ENCODE data around the gene TGFBR2. TPM values are rescaled to one million over a fixed set of nuclear protein-coding genes. Genes with fewer than 3 reads are reported as not detected.

Gene TGFBR2
- total RNA-seq, 6 donors from 2014 or later: 82.8 to 385 (median 285) TPM

DNA sequence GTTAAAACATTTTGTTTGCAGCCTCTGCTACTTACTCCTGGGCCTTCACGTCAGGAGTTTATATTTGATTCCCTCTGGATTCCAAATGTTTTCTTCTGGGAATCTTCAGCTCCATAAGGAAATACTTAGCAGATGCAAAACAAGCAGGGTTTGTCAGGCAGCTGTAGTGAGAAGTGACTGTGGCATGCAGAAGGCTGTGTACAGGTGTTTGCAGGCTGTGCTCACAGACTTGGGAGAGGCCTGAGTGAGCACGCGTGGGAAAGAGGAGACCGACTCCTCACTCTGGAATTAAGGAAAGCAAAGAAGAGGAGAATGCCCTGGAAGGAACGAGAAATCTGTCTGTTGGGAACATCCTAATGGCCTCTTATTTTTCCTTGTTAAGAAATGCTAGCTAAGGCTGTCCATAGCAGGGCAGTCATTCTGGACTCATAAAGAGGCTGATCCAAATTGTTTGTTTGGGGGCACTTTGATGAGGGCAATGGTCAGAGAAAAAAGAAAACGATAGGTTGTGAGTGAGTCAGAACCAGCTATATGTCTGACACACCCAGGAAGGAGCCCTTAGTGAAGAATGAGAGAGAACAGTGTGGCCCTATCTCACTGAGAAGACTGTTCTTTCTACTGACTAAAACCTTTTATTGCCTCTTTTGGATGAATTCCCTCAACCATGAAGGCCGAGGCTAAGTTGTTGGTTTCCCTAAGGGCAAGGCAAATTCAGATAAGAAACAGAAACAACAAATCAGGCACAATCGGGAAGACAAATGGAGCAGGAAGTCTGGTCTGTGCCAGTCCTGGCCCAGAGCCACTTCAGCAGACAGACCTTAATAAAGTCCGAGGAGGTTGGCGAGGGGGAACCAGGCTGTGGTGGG lies 82.6 kb downstream of the TGFBR2 start:
- no peaks in the 10 kb centered on the region for H3K27me3 ChIP-seq
- no peaks in the 10 kb centered on the region for H3K9me3 ChIP-seq
- peak overlapping the region; percentile 49 to 80 (median 68) for H3K27ac ChIP-seq
- H3K36me3 ChIP-seq: peaks cover 18 to 83% (median 24%) of the 10 kb centered on the region in 4 donors
- no peak overlapping the region for H3K4me3 ChIP-seq
- TF ChIP-seq, protein P1, sequence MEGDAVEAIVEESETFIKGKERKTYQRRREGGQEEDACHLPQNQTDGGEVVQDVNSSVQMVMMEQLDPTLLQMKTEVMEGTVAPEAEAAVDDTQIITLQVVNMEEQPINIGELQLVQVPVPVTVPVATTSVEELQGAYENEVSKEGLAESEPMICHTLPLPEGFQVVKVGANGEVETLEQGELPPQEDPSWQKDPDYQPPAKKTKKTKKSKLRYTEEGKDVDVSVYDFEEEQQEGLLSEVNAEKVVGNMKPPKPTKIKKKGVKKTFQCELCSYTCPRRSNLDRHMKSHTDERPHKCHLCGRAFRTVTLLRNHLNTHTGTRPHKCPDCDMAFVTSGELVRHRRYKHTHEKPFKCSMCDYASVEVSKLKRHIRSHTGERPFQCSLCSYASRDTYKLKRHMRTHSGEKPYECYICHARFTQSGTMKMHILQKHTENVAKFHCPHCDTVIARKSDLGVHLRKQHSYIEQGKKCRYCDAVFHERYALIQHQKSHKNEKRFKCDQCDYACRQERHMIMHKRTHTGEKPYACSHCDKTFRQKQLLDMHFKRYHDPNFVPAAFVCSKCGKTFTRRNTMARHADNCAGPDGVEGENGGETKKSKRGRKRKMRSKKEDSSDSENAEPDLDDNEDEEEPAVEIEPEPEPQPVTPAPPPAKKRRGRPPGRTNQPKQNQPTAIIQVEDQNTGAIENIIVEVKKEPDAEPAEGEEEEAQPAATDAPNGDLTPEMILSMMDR (IDR thresholded peaks at IDR 0.05): no peak
- TF ChIP-seq POLR2AphosphoS5 (IDR thresholded peaks at IDR 0.05): peak in 1 of 2 donors; percentile 29
- WGBS, 2 donors: 31 to 45% methylated on average over 10 of the region's 10 CpGs
- ATAC-seq (ENCODE audit: low FRiP score in 2 of 2) (no peak), DNase-seq (no peak)
- peaks cover 57 to 89% (median 77%) of the 10 kb centered on the region in 4 donors for H3K4me1 ChIP-seq

DNA sequence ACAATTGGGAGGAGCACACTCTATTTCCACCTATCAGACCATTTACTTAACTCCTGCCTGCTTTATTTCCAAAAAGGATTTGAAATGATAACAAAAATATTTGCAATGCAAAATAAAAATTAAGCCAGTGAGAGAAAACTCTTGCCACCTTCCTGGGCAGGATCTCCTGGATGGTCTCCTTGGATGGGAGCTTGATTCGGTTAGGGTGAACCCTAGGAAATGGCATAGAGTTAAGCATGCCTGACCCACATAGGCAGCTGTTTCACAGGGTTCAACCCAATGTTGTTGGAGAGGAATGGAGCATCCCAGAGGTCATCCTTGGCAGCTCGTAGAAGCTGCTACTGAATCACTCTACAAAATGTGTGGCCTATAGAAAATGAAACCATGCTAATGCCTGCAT lies 83.8 kb downstream of the TGFBR2 start:
- no peak overlapping the region for H3K4me3 ChIP-seq
- DNase-seq (no peak), ATAC-seq (ENCODE audit: low FRiP score in 2 of 2) (no peak)
- H3K9me3 ChIP-seq: no peaks in the 10 kb centered on the region
- no peaks in the 10 kb centered on the region for H3K27me3 ChIP-seq
- H3K4me1 ChIP-seq: peaks cover 45 to 77% (median 65%) of the 10 kb centered on the region in 4 donors
- peaks cover 18 to 92% (median 31%) of the 10 kb centered on the region in 4 donors for H3K36me3 ChIP-seq
- peak overlapping the region in 2 of 4 donors; percentile 76 to 80 for H3K27ac ChIP-seq
- TF ChIP-seq POLR2A (IDR thresholded peaks at IDR 0.05) (no peak), POLR2AphosphoS5 (IDR thresholded peaks at IDR 0.05) (no peak), EP300 (IDR thresholded peaks at IDR 0.05) (no peak)
- 79 to 89% methylated on average over 2 of the region's 2 CpGs for WGBS, 2 donors

DNA sequence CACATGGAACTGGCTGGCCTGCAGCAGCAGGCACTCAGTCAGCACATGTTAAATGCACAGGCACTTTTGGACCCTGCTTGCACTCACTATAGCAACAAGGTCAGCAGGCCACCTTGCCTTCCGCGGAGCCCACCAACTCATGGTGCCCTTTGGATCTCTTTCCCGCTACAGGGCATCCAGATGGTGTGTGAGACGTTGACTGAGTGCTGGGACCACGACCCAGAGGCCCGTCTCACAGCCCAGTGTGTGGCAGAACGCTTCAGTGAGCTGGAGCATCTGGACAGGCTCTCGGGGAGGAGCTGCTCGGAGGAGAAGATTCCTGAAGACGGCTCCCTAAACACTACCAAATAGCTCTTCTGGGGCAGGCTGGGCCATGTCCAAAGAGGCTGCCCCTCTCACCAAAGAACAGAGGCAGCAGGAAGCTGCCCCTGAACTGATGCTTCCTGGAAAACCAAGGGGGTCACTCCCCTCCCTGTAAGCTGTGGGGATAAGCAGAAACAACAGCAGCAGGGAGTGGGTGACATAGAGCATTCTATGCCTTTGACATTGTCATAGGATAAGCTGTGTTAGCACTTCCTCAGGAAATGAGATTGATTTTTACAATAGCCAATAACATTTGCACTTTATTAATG lies 85.0 kb downstream of the TGFBR2 start:
- no peaks in the 10 kb centered on the region for H3K9me3 ChIP-seq
- H3K4me1 ChIP-seq: peaks cover 38 to 71% (median 58%) of the 10 kb centered on the region in 4 donors
- H3K27me3 ChIP-seq: no peaks in the 10 kb centered on the region
- ATAC-seq (ENCODE audit: low FRiP score in 2 of 2) (peak in 1 of 2 donors; percentile 4), DNase-seq (no peak)
- H3K27ac ChIP-seq: peak overlapping the region; percentile 1 to 80 (median 64)
- no peak overlapping the region for H3K4me3 ChIP-seq
- WGBS, 2 donors: 55 to 73% methylated on average over 6 to 10 of the region's 10 CpGs
- H3K36me3 ChIP-seq: peaks cover 23 to 95% (median 34%) of the 10 kb centered on the region in 4 donors
- peak in 1 of 2 donors; percentile 15 for TF ChIP-seq POLR2AphosphoS5 (IDR thresholded peaks at IDR 0.05)
- TF ChIP-seq EP300 (IDR thresholded peaks at IDR 0.05): no peak

DNA sequence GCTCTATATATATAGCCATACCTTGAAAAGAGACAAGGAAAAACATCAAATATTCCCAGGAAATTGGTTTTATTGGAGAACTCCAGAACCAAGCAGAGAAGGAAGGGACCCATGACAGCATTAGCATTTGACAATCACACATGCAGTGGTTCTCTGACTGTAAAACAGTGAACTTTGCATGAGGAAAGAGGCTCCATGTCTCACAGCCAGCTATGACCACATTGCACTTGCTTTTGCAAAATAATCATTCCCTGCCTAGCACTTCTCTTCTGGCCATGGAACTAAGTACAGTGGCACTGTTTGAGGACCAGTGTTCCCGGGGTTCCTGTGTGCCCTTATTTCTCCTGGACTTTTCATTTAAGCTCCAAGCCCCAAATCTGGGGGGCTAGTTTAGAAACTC lies 85.5 kb downstream of the TGFBR2 start:
- WGBS, 2 donors: 71 to 89% methylated on average over 1 of the region's 1 CpG
- no peaks in the 10 kb centered on the region for H3K27me3 ChIP-seq
- peaks cover 23 to 98% (median 34%) of the 10 kb centered on the region in 4 donors for H3K36me3 ChIP-seq
- TF ChIP-seq POLR2A (IDR thresholded peaks at IDR 0.05): no peak
- ATAC-seq (ENCODE audit: low FRiP score in 2 of 2) (no peak), DNase-seq (no peak)
- H3K4me1 ChIP-seq: peaks cover 38 to 66% (median 56%) of the 10 kb centered on the region in 4 donors
- H3K4me3 ChIP-seq: no peak overlapping the region
- peak overlapping the region in 2 of 4 donors; percentile 64 to 80 for H3K27ac ChIP-seq
- no peaks in the 10 kb centered on the region for H3K9me3 ChIP-seq

DNA sequence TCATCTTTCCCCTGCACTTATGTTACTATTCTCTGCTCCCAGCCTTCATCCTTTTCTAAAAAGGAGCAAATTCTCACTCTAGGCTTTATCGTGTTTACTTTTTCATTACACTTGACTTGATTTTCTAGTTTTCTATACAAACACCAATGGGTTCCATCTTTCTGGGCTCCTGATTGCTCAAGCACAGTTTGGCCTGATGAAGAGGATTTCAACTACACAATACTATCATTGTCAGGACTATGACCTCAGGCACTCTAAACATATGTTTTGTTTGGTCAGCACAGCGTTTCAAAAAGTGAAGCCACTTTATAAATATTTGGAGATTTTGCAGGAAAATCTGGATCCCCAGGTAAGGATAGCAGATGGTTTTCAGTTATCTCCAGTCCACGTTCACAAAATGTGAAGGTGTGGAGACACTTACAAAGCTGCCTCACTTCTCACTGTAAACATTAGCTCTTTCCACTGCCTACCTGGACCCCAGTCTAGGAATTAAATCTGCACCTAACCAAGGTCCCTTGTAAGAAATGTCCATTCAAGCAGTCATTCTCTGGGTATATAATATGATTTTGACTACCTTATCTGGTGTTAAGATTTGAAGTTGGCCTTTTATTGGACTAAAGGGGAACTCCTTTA lies 86.2 kb downstream of the TGFBR2 start:
- peak overlapping the region in 2 of 4 donors; percentile 64 to 80 for H3K27ac ChIP-seq
- peaks cover 35 to 59% (median 52%) of the 10 kb centered on the region in 4 donors for H3K4me1 ChIP-seq
- ATAC-seq (ENCODE audit: low FRiP score in 2 of 2) (no peak), DNase-seq (no peak)
- no peak overlapping the region for H3K4me3 ChIP-seq
- H3K27me3 ChIP-seq: no peaks in the 10 kb centered on the region
- no peaks in the 10 kb centered on the region for H3K9me3 ChIP-seq
- WGBS, 2 donors: 67 to 68% methylated on average over 3 of the region's 3 CpGs
- no peak for TF ChIP-seq EP300 (IDR thresholded peaks at IDR 0.05)
- TF ChIP-seq, protein P1 (IDR thresholded peaks at IDR 0.05): no peak
- TF ChIP-seq POLR2A (IDR thresholded peaks at IDR 0.05): no peak
- no peak for TF ChIP-seq POLR2AphosphoS5 (IDR thresholded peaks at IDR 0.05)
- peaks cover 23 to 93% (median 34%) of the 10 kb centered on the region in 4 donors for H3K36me3 ChIP-seq
